NB4 (cell line): ENCODE data around the gene ELOA.
"Not testable (repeated sequence)": the region's sequence is repeated elsewhere in the genome, so short reads cannot be mapped to it uniquely, and the experiment has no call there.

Source experiments
- DNase-seq: peaks from one replicate; pipeline ENCODE4 v3.0.0; 2010; ENCODE audit warnings: low read depth
- H3K4me3 ChIP-seq: one replicate; pipeline ENCODE4 v1.5.1; 2011; ENCODE audit warnings: mild to moderate bottlenecking, low read depth, low read length, moderate library complexity
- CTCF ChIP-seq: IDR thresholded peaks from one replicate; pipeline ENCODE4 v1.5.1; 2012; ENCODE audit warnings: low read depth, low read length
- MAX ChIP-seq: IDR thresholded peaks from 2 replicates; pipeline ENCODE4 v1.6.1; 2011; ENCODE audit warnings: low read depth, low read length
- MYC ChIP-seq: IDR thresholded peaks from 2 replicates; pipeline ENCODE4 v1.6.1; 2011; ENCODE audit warnings: low read depth, low read length
- POLR2A ChIP-seq: IDR thresholded peaks from 2 replicates; pipeline ENCODE4 v1.6.1; 2011; ENCODE audit warnings: mild to moderate bottlenecking; ENCODE audit not compliant: insufficient read length; ENCODE audit errors: extremely low read depth

The ELOA gene

GRCh38 chr1:23792151-23792945 is 49.1 kb downstream of the ELOA start:
- DNase-seq, result no peak
- TF ChIP-seq MYC (no peak), POLR2A (no peak), MAX (no peak), CTCF (no peak)
- H3K4me3 ChIP-seq, result peak overlapping the region; percentile 86

- DNase-seq, result no peak
- no peak overlapping the region for H3K4me3 ChIP-seq
- TF ChIP-seq POLR2A (no peak), CTCF (no peak), MYC (no peak), MAX (no peak)
Measured at GRCh38 chr1:23793018-23793781, 49.9 kb downstream of the ELOA start.

- TF ChIP-seq POLR2A, result no peak
- TF ChIP-seq MAX, result no peak
- no peak for TF ChIP-seq CTCF
- TF ChIP-seq MYC, result no peak
- H3K4me3 ChIP-seq, result no peak overlapping the region
- DNase-seq, result no peak
Measured at GRCh38 chr1:23793861-23794731, 50.8 kb downstream of the ELOA start.

- DNase-seq, H3K4me3 ChIP-seq: not testable (repeated sequence)
Measured at GRCh38 chr1:23794732-23795182, 51.5 kb downstream of the ELOA start.

- no peak overlapping the region for H3K4me3 ChIP-seq
- DNase-seq, result no peak
- TF ChIP-seq POLR2A (no peak), CTCF (no peak), MYC (no peak), MAX (no peak)
Measured at GRCh38 chr1:23795676-23796465, 52.6 kb downstream of the ELOA start.
